Subcutaneous adipose tissue (tissue), 4 donors: ENCODE data around the gene KLHDC7B. TPM values are rescaled to one million over a fixed set of nuclear protein-coding genes. Genes with fewer than 3 reads are reported as not detected.

Experiments
- total RNA-seq, 4 donors: library from RNA; depleted of rRNA; stranded (reverse); fragments of >200 nt; gene quantifications; one replicate each; pipeline ENCODE4 v1.1.0, GENCODE V29; 2016
- TF ChIP-seq, protein P1 (sequence below): fragments of 450-650 bp; IDR thresholded peaks from one replicate; pipeline ENCODE4 v1.5.1; 2016; ENCODE audit warnings: low read depth, mild to moderate bottlenecking, control low read depth, antibody characterized with exemption, moderate library complexity

Gene KLHDC7B
- total RNA-seq, 4 donors from 2014 or later, result not detected

DNA sequence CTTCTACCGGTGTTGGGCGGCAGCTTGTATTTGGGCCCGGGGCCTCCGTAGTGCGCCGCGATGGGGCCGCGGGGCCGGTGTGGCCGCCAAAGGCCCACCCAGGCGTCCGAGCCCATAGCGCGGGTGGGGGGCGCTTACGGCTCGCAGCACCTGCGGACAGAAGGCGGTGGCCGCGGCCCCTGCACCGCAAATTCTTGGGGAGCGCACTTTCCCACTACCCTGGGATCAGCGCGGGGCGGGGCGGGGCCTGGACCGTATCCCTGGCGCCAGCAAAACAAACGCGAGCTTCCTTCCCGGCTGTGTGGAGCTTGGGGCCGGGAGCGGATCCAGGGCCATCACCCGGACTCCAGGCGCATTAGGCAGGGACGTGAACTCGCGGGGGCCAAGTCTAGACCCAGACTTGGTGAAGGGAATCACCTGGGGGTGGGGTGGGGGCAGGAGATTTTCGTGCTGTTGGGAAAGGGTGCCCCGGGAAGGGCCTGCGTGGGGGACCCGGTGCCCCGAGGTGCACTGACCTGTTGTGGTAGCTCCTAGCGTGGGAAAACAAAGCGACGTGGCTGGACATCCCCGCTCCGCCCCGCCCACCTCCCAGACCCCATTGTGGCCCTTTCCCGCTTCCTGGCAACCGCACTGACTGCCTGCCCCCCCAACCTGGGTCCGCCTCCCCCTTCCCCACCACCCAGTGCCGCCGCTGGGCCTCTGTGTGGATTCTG, 13.6 kb upstream of the KLHDC7B start:
- TF ChIP-seq, protein P1, sequence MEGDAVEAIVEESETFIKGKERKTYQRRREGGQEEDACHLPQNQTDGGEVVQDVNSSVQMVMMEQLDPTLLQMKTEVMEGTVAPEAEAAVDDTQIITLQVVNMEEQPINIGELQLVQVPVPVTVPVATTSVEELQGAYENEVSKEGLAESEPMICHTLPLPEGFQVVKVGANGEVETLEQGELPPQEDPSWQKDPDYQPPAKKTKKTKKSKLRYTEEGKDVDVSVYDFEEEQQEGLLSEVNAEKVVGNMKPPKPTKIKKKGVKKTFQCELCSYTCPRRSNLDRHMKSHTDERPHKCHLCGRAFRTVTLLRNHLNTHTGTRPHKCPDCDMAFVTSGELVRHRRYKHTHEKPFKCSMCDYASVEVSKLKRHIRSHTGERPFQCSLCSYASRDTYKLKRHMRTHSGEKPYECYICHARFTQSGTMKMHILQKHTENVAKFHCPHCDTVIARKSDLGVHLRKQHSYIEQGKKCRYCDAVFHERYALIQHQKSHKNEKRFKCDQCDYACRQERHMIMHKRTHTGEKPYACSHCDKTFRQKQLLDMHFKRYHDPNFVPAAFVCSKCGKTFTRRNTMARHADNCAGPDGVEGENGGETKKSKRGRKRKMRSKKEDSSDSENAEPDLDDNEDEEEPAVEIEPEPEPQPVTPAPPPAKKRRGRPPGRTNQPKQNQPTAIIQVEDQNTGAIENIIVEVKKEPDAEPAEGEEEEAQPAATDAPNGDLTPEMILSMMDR, result no peak

- TF ChIP-seq, protein P1, result no peak
Observed at GRCh38 chr22:50532824-50533796, 12.6 kb upstream of the KLHDC7B start.

DNA sequence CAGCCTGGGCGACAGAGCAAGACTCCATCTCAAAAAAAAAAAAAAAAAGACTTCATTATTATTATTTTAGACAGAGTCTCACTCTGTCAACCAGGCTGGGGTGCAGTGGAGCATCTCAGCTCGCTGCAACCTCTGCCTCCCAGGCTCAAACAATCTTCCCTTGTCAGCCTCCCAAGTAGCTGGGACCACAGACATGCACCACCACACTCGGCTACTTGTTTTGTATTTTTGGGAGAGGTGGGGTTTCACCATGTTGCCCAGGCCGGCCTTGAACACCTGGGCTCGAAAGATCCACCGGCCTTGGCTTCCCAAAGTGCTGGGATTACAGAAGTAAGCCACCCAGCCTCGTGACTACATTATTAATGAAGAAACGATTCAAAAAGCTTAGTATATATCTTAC, 10.6 kb upstream of the KLHDC7B start:
- TF ChIP-seq, protein P1, result no peak

DNA sequence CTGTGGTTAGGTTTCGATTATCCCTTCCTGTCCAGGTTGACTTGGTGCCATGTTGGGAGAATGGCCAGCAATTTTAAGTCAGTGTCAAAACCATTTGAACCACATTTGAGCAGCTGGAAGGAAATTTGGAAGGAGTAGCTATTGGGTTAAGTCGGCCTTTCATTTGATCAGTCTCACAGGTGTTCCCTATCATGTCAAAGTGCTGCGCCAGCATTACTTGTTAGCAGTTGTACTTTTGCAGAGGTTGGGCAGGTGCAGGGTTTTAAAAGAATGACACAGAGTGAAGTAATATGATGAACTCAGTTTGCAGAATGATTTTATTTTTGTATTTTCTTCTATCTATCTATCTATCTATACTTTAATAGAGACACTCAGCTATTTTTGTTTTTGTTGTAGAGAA, 9.5 kb upstream of the KLHDC7B start:
- TF ChIP-seq, protein P1, result no peak

DNA sequence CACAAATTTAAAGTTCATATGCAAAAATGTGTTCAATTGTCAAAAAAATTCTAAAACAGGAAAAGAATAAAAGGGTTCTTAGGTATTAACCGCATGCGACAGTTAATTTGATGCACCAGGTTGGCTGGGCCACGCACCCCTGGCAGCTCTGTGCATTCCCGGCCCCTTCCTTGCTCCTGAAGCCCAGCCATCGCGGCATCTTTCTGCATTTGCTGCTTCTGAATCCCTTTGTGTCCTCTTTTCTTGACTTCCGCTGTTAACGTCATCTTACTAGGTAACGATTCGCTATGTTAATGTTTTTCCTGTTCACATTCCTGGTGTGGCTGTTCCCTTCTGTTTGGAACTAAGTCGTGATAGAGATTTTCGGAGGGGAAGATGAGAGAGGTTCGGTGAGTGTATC, 7.9 kb upstream of the KLHDC7B start:
- TF ChIP-seq, protein P1, result no peak

- TF ChIP-seq, protein P1, result no peak
Observed at GRCh38 chr22:50540381-50540780, 5.3 kb upstream of the KLHDC7B start.

GRCh38 chr22:50542416-50542927, 3.2 kb upstream of the KLHDC7B start:
- TF ChIP-seq, protein P1, result no peak
